ENCODE data around the gene TCHP.
A peak's percentile ranks its signal among the peaks of the same experiment; 100 is the strongest.
"Not testable (repeated sequence)": the region's sequence is repeated elsewhere in the genome, so short reads cannot be mapped to it uniquely, and the experiment has no call there.

The TCHP gene

DNA sequence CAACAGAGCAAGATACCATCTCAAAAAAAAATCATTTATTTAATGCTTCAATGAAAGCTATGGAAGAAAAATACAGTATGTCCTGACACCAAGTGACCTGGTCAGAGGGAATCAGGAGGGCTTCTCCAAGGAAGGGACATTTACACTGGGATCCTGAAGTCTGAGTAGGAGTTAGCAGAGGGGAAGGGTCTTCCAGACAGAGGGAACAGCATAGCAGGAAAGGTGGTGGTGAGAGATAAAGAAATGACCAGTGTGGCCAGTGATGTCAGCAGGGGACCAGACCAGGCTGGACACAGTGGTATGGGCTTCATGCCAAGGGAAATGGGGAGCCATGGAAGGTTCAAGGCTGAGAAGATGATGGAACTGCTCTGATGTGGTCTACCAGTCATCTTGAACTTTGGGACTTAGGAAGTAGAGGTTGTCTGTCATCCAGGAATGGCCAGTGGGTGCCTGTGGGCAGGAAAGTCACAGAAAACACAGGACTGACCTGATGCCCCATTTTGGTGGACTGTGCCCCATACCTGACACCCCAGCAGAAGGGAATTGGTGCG is 7.8 kb upstream of the TCHP start:
- H3K9me3 Mint-ChIP-seq (ENCODE audit: low read depth), result no peaks in the 10 kb centered on the region
- no peaks in the 10 kb centered on the region for H3K27me3 Mint-ChIP-seq
- H3K36me3 Mint-ChIP-seq, result no peaks in the 10 kb centered on the region
- no peak overlapping the region for H3K4me3 Mint-ChIP-seq
- H3K4me1 Mint-ChIP-seq (ENCODE audit: low read depth), result peaks cover 37% of the 10 kb centered on the region
- no peak overlapping the region for H3K27ac Mint-ChIP-seq

DNA sequence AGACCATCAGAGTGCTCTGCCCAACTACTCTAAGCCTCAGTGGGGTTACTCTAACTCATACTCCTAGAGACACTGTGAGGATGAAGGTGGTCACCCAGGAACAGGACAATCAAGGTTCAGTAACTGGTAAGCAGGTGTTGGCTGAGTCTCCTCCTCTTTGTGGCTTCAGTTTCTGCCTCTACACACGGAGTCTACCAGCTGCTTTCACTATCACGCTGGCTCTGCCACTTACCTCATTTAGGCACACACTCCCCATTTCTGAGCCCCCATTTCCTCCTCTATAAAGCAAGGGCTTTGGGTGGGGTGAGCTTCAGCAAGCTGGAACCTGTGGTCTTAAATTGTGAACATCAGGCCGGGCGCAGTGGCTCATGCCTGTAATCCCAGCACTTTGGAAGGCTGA is 7.3 kb upstream of the TCHP start:
- Mint-ChIP-seq H3K4me1 (ENCODE audit: low read depth) (peaks cover 33% of the 10 kb centered on the region), H3K9me3 (ENCODE audit: low read depth) (no peaks in the 10 kb centered on the region), H3K36me3 (no peaks in the 10 kb centered on the region), H3K4me3 (no peak overlapping the region), H3K27ac (no peak overlapping the region), H3K27me3 (no peaks in the 10 kb centered on the region)

DNA sequence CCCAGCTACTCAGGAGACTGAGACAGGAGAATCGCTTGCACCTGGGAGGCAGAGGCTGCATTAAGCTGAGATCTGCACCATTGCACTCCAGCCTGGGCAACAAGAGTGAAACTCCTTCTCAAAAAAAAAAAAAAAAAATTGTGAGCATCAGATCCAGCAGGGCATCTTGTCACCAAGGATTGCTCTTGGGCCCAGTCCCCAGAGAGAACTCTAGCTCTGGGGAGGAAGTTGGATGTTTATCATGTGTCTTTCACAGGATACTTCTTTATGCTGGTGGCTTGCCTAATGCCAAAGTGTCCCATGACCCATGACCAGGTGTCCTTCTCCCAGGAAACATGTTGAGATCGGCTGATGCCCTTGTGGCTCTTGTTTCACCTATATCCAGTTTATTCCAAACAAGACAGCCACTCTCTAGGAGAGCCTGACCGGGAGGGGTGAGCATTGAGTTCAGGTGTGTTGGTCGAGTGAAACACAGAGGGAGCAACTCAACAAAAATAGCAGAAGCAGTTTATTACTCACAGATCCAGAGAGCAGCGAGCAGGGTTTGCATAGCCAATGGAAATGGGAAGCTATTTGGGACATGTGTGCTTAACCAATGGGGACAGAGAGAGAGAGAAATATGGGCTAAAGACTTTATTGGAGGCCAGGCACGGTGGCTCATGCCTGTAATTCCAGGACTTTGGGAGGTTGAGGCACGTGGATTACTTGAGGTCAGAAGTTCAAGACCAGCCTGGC is 6.6 kb upstream of the TCHP start:
- Mint-ChIP-seq H3K27ac (no peak overlapping the region), H3K4me1 (ENCODE audit: low read depth) (peaks cover 26% of the 10 kb centered on the region), H3K36me3 (no peaks in the 10 kb centered on the region), H3K4me3 (no peak overlapping the region), H3K27me3 (no peaks in the 10 kb centered on the region), H3K9me3 (ENCODE audit: low read depth) (no peaks in the 10 kb centered on the region)

DNA sequence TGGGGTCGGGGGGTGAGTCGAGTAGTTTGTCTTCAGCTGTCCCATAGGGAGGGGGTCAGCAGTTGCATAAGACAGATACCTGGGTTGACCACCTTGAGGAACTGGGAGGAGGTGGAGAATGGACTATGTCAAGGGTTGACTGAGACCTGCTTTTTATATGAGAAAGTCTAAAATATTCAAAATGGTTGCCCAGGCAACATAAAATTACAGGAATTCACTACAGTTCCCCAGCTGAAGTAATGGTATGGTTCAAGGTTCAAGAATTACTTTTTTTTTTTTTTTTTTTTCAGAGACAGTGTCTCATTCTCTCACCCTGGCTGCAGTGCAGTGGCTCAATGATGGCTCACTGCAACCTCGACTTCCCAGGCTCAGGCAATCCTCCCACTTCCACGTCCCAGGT is 5.1 kb upstream of the TCHP start:
- Mint-ChIP-seq H3K4me1 (ENCODE audit: low read depth) (peaks cover 17% of the 10 kb centered on the region), H3K36me3 (no peaks in the 10 kb centered on the region), H3K4me3 (no peak overlapping the region), H3K9me3 (ENCODE audit: low read depth) (no peaks in the 10 kb centered on the region), H3K27ac (no peak overlapping the region), H3K27me3 (no peaks in the 10 kb centered on the region)

DNA sequence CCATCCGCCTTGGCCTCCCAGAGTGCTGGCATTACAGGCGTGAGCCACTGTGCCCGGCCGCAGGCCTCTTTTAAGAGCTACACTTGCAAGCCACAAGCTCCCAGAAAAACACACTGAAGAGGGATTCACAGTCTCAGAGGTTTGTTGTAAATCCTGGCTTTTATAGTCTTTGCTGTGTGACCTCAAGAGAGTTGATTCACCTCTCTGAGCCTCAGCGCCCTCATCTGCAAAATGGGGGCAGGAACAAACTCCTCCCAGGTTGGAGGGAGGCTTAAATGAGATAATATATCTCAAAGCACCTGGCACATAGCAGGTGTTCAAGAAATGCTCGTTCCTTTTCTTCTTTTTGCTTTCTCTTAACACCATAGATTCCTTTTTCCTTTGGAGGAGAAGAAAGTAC is 3.9 kb upstream of the TCHP start:
- no peaks in the 10 kb centered on the region for H3K36me3 Mint-ChIP-seq
- no peak overlapping the region for H3K4me3 Mint-ChIP-seq
- no peaks in the 10 kb centered on the region for H3K9me3 Mint-ChIP-seq (ENCODE audit: low read depth)
- H3K27me3 Mint-ChIP-seq, result no peaks in the 10 kb centered on the region
- H3K4me1 Mint-ChIP-seq (ENCODE audit: low read depth), result peaks cover 19% of the 10 kb centered on the region
- H3K27ac Mint-ChIP-seq, result no peak overlapping the region

DNA sequence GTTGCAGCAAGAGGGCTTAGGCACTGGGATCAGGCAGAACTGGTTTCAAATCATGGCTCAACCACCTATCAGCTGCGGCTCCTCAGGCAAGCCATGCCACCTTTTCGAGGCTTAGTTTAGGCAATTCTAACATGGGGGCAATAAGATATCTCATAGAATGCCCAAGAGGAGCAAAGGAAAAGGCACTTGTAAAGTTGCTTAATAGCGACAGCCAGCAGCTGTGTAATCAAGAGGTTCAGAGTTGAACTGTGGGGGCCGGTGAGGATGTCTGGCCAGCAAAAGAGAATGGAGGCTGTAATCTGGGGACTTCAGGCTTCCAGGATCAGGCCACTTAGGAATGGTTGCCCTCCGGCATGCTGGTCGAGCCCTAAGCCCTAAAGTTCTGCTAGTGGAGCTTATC is 3.0 kb upstream of the TCHP start:
- no peak overlapping the region for H3K4me3 Mint-ChIP-seq
- H3K27me3 Mint-ChIP-seq, result no peaks in the 10 kb centered on the region

DNA sequence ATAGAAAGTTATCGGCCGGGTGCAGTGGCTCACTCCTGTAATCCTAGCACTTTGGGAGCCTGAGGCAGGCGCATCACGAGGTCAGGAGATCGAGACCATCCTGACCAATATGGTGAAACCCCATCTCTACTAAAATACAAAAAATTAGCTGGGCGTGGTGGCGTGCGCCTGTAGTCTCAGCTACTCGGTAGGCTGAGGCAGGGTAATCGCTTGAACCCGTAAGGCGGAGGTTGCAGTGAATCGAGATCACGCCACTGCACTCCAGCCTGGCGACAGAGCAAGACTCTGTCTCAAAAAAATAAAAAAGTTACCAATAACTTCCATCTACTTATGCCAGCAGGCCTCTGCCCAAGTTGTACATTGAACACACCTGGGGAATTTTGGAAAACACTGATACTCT is 729 bp upstream of the TCHP start:
- H3K36me3 Mint-ChIP-seq; H3K9me3 Mint-ChIP-seq (ENCODE audit: low read depth); H3K27me3 Mint-ChIP-seq: not testable (repeated sequence)
- H3K4me1 Mint-ChIP-seq (ENCODE audit: low read depth), result peaks cover 21% of the 10 kb centered on the region
- peak overlapping the region; percentile 96 for H3K4me3 Mint-ChIP-seq
- H3K27ac Mint-ChIP-seq, result peak overlapping the region; percentile 99

More for the DNA sequence above, 3.0 kb upstream of the TCHP start:
- peaks cover 28% of the 10 kb centered on the region for H3K4me1 Mint-ChIP-seq (ENCODE audit: low read depth)
- H3K36me3 Mint-ChIP-seq, result no peaks in the 10 kb centered on the region
- no peaks in the 10 kb centered on the region for H3K9me3 Mint-ChIP-seq (ENCODE audit: low read depth)
- H3K27ac Mint-ChIP-seq, result no peak overlapping the region

DNA sequence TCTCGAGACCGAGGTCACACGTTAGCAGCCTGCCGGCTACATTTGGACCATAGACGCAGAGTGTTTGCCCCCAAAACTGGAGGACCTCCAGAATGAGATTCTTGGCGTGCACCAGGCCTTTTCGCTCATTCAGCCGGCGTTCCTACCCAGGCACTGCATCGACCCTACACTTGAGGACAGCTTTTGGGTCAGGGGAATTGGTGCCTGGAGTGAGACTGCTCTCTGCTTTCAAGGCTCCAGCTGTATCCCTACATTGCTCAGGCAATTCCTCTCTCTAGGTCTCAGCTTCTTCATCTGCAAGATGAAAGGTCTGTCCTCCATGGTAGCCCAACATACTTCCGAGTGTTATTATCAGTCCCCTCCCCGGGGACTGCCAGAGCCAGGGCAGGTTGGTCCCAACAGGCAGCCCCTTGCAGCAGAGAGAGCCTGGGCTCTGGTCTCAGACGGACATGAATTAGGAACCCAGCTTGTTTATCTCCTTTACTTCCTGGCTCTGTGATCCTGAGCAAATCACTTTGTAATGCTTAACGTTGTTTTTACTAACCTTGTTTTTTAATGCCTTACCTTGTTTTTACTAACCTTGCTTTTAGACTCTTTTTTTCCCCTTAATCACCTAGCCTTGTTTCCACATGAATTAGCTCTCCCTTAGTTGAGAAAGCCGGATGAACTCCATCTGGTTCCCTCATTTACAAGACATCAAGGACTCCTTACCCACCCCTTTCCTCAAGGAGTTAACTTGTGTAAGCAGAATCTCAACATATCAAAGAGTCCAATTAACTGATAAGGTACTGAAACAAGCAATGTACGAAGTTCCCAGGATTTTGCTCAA is 892 bp downstream of the TCHP start:
- Mint-ChIP-seq H3K36me3 (peaks cover 8% of the 10 kb centered on the region), H3K27me3 (no peaks in the 10 kb centered on the region), H3K4me3 (peak overlapping the region; percentile 96), H3K4me1 (ENCODE audit: low read depth) (peaks cover 21% of the 10 kb centered on the region), H3K27ac (peak overlapping the region; percentile 93), H3K9me3 (ENCODE audit: low read depth) (no peaks in the 10 kb centered on the region)

DNA sequence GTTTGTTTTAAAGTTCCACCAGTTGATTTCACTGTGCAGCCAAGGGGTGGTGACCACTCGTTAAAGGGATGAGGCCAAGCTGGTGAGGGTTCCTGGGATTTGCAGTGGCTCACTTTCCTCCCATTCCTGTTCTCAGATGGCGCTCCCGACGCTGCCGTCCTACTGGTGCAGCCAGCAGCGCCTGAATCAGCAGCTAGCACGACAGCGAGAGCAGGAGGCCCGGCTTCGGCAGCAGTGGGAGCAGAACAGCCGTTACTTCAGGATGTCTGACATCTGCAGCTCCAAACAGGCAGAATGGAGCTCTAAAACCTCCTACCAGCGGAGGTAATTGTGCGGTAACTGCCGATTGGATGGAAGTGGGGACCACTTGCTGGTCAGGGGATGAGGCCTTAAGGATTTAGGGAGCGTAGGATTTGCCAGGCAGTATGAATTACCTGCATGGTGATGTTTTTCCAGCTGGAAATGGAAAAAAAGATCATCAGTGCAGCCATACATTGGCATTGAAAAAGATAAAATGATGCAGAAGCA is 2.9 kb downstream of the TCHP start:
- H3K36me3 Mint-ChIP-seq, result peaks cover 10% of the 10 kb centered on the region
- peaks cover 21% of the 10 kb centered on the region for H3K4me1 Mint-ChIP-seq (ENCODE audit: low read depth)
- H3K4me3 Mint-ChIP-seq, result no peak overlapping the region
- H3K27ac Mint-ChIP-seq, result no peak overlapping the region
- H3K9me3 Mint-ChIP-seq (ENCODE audit: low read depth), result no peaks in the 10 kb centered on the region
- no peaks in the 10 kb centered on the region for H3K27me3 Mint-ChIP-seq

DNA sequence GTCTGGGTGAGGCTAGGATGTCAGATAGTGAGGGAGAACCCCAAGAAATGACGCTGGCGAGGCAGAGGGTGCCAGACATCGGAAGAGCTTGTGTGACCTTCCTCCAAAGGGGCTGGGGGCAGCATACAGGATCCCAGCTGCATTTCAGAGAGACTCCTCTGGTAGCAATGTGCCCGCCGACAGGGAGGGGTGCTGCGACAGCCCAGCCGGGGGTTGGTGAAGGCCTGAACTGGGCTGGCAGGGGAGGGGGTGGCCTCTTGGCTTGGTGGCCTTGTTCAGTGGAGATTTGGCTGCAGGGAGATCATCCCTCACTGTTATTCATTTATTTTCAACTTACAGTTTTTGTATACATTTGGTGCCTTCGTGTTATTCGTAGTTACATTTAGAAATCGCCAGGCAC is 5.2 kb downstream of the TCHP start:
- no peaks in the 10 kb centered on the region for H3K27me3 Mint-ChIP-seq
- no peak overlapping the region for H3K4me3 Mint-ChIP-seq
- H3K36me3 Mint-ChIP-seq, result peaks cover 15% of the 10 kb centered on the region
- no peaks in the 10 kb centered on the region for H3K9me3 Mint-ChIP-seq (ENCODE audit: low read depth)
- H3K27ac Mint-ChIP-seq, result no peak overlapping the region
- H3K4me1 Mint-ChIP-seq (ENCODE audit: low read depth), result peaks cover 14% of the 10 kb centered on the region

DNA sequence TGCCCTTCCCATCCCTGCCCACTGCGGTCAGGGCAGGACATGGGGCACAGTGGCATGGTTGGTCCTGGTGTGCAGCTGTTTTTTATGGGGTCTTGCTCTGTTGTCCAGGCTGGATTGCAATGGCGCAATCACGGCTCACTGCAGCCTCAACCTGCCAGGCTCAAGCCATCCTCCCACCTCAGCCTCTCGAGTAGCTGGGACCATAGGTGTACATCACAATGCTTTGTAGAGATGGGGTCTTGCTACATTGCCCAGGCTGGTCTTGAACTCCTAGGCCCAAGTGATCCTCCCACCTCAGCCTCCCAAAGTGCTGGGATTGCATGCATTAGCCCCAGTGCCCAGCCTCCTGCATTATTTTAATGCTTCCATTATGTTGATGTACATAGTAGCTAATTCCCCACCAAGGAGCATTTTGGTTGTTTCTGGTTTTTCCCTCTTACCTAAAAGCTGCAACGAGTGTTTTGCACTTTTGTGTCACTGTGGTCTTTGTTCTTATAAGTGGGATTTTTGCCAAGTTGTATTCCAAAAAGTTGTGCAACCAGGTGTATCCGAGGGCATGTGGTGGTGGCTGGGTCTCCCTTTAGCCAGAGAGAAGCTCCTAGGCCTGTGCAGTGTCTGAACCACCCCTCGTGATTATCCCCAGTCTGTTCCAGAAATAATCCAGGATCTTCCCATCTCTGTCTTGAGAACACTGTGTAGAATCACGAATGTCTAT is 10.3 kb downstream of the TCHP start:
- no peak overlapping the region for H3K27ac Mint-ChIP-seq
- H3K9me3 Mint-ChIP-seq (ENCODE audit: low read depth), result no peaks in the 10 kb centered on the region
- no peaks in the 10 kb centered on the region for H3K27me3 Mint-ChIP-seq
- no peak overlapping the region for H3K4me3 Mint-ChIP-seq
- no peaks in the 10 kb centered on the region for H3K4me1 Mint-ChIP-seq (ENCODE audit: low read depth)
- H3K36me3 Mint-ChIP-seq, result peaks cover 7% of the 10 kb centered on the region

DNA sequence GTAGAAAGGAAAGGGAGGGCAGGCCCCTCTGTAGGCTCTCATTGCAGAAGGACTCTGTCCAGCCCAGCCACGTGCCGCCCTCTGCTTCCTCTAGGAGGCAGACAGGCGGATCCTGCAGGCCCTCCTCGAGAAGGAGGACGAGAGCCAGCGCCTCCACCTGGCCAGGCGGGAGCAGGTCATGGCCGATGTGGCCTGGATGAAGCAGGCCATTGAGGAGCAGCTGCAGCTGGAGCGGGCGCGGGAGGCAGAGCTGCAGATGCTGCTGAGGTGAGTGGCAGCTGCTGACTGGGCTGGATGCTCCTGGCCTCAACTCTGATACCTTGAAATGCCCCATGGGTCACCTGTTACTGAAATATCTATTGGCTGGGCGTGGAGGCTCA is 10.9 kb downstream of the TCHP start:
- H3K9me3 Mint-ChIP-seq (ENCODE audit: low read depth), result no peaks in the 10 kb centered on the region
- no peak overlapping the region for H3K4me3 Mint-ChIP-seq
- H3K27me3 Mint-ChIP-seq, result no peaks in the 10 kb centered on the region
- H3K27ac Mint-ChIP-seq, result no peak overlapping the region
- peaks cover 7% of the 10 kb centered on the region for H3K36me3 Mint-ChIP-seq
- H3K4me1 Mint-ChIP-seq (ENCODE audit: low read depth), result no peaks in the 10 kb centered on the region

DNA sequence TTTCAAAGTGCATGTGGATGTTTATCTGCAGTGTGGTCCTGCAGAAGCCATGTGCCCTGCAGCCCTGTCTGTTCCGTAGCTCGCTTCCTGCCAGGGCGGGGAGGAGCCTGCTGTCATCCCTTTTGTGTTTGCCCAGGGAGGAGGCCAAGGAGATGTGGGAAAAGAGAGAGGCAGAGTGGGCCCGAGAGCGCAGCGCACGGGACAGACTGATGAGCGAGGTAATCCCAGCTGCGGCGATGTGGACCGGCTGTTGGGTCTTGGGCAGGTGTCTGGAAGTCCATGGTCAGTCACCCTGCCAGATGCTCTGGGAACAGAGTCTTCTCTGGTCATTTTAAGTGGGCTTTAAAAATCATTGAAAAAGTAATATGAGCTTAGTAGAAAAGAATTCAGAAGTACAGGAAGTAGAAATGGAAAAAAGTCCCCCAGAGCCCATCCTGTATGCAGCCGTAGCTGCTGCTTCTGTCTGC is 12.8 kb downstream of the TCHP start:
- H3K4me3 Mint-ChIP-seq, result no peak overlapping the region
- H3K27me3 Mint-ChIP-seq, result no peaks in the 10 kb centered on the region
- H3K36me3 Mint-ChIP-seq, result peaks cover 8% of the 10 kb centered on the region
- no peak overlapping the region for H3K27ac Mint-ChIP-seq
- H3K9me3 Mint-ChIP-seq (ENCODE audit: low read depth), result no peaks in the 10 kb centered on the region
- no peaks in the 10 kb centered on the region for H3K4me1 Mint-ChIP-seq (ENCODE audit: low read depth)

DNA sequence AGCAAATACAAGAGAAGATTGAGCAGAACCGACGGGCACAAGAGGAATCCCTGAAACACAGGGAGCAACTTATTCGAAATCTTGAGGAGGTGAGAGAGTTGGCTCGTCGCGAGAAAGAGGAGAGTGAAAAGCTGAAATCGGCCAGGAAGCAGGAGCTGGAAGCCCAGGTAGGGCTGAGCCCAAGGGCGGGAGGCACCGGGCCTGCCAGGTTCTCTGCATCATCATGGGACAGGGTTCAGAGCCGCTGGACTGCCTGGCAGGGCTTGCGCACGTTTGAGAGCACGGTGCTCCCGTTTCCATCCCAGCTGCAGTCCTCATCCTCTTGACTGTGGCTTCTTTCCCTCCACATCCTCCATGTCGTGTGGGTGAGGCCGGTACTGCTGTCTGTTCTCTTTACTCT is 14.4 kb downstream of the TCHP start:
- Mint-ChIP-seq H3K4me3 (no peak overlapping the region), H3K9me3 (ENCODE audit: low read depth) (no peaks in the 10 kb centered on the region), H3K27me3 (no peaks in the 10 kb centered on the region), H3K36me3 (peaks cover 3% of the 10 kb centered on the region), H3K4me1 (ENCODE audit: low read depth) (no peaks in the 10 kb centered on the region), H3K27ac (no peak overlapping the region)
